Fibroblast of skin of scalp (primary cell): ENCODE results near the gene ARRDC2.
A peak's percentile ranks its signal among the peaks of the same experiment; 100 is the strongest.
"Not testable (repeated sequence)": the region's sequence is repeated elsewhere in the genome, so short reads cannot be mapped to it uniquely, and the experiment has no call there.

Experiments used
- DNase-seq: peaks from one replicate; pipeline ENCODE4 v3.0.0-alpha.2; 2013

The ARRDC2 gene

DNA sequence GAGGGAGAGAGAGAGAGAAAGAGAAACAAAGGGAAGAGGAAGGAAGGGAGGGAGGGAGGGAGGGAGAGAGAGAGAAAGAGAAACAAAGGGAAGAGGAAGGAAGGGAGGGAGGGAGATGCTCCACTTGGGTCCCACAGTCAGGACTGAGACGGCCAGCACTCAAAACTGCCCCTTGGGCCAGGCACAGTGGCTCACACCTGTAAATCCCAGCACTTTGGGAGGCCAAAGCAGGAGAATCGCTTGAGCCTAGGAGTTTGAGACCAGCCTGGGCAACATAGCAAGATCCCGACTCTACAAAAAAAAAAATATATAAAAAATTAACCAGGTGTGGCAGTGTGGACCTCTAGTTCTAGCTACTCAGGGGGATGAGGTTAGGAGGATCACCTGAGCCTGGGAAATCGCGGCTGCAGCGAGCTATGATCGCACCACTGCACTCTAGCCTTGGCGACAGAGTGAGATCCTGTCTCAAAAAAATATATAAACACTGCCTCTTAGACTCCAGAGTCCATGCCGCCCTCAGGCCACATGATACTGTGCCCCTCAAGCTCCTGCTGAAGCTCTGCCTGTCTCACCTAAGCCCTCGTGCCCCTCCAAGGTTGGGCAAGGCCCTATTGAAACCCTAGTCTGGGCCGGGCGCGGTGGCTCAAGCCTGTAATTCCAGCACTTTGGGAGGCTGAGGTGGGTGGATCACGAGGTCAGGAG lies 8.4 kb downstream of the ARRDC2 start:
- no peak for DNase-seq

- DNase-seq: no peak
Measured at GRCh38 chr19:18017275-18018083, 9.5 kb downstream of the ARRDC2 start.

DNA sequence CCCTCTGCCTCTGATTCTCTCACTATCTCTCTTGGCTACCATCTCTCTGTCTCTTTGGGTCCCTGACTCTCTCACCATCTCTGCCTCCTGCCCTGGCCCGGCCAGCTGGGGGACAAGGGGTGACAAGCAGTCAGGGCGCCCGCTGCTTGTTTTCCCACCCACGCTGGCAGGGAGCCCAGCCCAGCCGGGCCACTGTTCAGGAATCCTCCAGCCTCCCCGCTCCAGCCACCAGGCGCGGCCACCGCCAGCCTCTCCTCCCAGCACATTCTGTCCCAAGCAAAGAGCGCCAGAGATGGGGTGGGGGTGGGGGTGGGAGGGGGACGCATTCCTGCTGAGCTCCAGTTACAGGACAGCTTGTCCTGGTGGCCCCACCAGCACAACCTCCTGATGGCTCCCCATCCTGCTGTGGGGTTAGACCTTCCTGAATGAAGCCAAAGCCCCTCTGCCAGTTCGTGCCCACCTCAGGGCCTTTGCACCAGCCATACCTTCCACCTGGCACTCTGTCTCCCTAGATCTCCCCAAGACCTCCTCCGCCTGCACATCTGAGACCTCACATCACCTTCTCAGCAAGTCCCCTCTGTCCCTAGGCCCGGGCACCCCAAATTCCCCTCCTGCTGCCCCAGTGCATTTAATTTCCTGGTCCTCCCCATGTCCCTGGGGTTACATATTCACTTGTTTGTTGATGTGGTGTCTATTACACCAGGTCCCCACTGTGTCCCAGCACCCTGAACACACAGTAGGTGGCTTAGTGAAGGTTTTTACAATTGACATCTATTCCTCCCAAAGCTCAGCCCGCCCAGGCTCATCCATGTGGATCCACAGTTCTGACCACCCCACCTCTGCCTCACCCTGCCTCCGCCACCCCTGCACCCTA lies 12.5 kb downstream of the ARRDC2 start:
- peak; percentile 50 for DNase-seq

DNA sequence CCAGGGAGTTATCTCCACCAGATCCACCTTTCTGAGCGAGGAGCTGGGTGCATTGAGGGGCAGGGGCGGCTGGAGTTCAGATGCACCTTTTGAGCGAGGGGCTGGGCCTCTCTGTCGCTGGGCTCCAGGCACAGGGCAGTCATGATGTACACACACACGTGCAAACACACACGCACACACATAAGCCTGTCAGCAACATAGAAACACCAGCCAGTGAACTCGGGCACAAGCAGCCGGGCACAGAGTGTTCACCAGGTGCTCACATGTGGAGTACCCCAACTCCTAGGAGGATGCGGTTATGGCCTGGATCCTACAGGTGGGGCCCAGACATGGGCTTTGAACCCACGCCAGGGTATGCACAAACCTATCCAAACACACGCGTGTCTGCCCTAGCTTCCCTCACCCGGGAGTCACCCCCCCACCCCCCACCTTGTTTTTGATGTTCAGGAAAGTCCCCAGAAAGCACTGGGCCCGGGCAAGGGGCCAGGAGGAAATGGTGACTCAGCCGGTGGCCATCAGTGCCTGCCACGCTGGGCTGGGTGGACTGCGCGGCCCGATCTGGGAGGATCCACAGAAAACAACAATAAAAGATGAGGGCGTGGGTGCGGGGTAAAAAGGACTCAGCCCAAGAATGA lies 13.3 kb downstream of the ARRDC2 start:
- peak; percentile 89 for DNase-seq

- DNase-seq: peak; percentile 69
Measured at GRCh38 chr19:18023622-18024251, 15.8 kb downstream of the ARRDC2 start.

DNA sequence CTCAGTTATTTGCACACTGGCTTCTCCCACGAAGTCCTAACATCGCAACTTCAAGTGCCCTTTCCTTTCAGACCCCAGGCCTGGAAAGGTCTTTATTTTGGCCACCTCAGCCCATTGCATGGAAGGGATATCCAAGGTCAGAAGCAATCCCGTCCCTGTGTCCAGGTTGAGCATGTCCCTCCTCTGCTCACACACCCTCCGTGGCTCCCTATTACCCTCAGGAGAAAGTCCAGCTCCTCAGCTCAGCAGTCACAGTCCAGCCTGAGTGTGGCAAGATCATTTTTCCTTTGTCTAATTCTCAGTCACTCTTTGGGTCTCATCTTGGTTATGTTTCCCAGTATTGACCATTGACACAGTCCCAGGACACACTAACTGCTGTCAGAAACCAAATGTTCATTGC lies 19.2 kb downstream of the ARRDC2 start:
- no peak for DNase-seq

DNA sequence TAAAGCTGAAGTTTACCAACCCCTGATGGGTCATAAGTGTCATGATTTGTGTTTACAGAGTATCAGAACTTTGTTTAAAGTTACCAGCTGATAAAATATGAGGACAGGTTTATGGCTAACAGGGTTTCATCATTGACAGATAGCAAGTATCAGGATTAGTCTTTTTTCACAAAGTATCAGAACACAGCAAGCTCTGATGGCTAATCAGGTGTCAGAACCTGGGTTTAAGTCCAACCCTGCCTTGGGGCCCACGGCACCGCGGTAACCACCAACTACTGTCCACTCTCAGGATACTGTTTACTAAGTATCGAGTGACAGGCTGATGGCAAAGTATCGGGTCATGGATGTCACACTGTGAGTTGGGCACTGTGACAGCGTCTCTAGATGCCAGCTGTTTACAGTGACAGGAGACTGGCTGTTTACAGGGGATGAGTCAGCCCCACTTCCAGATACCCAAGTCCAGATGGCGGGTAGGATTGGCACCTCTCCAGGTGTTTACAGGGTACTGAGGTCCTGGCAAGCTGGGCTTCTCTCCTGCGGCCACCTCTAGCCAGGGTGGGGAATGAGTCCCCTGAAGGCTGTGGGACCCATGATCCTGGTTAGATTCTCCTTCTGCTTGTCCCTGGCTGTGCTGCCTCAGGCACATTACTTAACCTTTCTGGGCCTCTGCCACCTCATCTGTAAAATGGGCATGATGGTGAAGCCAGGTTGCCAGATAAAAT lies 21.8 kb downstream of the ARRDC2 start:
- DNase-seq: no peak

GRCh38 chr19:18031401-18031800 lies 23.4 kb downstream of the ARRDC2 start:
- not testable (repeated sequence) for DNase-seq

GRCh38 chr19:18032102-18032501 lies 24.1 kb downstream of the ARRDC2 start:
- not testable (repeated sequence) for DNase-seq

DNA sequence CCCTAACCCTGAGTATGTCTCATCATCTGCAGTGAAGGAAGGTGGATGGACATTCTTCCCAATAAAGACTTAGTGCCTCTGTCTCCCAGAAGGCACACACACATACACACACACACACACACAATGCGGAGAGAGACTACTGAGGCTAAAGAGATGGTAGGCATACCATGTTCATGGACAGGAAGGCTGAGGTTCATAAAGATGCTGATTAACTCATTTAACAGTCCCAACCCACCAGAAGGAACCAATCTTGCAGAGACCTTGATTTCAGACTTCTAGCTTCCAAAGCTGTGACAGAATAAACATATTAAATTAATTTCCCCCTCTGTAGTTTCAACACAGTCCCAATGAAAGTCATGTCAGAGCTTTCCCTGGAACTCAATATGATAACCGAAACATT lies 33.1 kb downstream of the ARRDC2 start:
- no peak for DNase-seq

- no peak for DNase-seq
Measured at GRCh38 chr19:18043676-18044075, 35.7 kb downstream of the ARRDC2 start.

- DNase-seq: peak; percentile 70
Measured at GRCh38 chr19:18044825-18045304, 36.9 kb downstream of the ARRDC2 start.

DNA sequence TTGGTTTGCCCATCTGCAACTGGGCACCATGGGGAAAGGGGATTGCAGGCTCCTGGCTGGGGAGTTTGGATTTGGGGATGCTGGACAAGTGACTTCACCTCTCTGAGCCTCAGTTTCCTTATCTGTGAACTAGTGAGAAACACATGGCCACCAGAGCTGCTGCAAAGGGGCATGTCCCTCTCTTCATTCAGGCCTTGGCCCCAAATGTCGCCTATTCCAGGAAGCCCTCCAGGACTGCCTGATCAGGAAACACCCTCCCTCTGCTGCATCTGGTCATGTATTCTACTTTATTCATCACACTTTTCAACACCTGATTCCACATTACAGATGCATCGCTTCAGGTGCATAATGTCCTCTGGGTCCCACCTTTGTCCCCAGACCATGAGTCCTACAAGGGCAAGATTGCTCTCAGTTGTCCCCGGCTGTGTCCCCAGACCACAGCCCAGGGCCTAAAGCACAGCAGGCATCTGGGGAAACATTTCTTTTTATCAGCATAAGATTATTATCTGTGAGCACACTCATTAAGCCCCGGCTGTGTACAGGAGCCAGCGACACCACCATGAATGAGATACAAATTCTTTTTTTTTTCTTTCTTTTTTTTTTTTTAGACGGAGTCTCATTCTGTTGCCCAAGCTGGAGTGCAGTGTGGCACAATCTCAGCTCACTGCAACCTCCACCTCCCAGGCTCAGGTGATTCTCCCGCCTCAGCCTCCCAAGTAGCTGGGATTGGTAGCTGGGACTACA lies 37.5 kb downstream of the ARRDC2 start:
- no peak for DNase-seq

GRCh38 chr19:18046059-18046718 lies 38.2 kb downstream of the ARRDC2 start:
- peak; percentile 89 for DNase-seq

- DNase-seq: no peak
Measured at GRCh38 chr19:18049385-18049784, 41.4 kb downstream of the ARRDC2 start.

DNA sequence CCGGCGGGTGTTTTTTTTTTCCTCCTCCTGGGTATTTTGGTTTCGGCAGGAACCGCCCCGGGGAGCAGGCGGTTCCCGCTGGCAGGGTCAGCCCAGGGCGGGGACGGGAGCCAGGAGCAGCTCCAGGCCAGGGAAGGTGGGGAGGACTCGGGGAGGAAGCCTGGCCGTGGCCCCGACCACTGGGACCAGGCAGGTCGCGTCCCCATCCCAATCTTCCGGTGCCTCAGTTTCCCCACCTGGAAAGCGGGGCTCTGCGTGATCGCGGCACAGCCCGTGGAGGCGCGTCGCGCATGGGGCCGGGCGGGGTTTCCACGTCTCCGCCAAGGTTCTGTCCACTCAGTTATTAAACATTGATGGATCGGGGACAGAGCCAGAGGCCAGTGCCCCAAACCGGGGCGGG lies 43.9 kb downstream of the ARRDC2 start:
- DNase-seq: no peak

DNA sequence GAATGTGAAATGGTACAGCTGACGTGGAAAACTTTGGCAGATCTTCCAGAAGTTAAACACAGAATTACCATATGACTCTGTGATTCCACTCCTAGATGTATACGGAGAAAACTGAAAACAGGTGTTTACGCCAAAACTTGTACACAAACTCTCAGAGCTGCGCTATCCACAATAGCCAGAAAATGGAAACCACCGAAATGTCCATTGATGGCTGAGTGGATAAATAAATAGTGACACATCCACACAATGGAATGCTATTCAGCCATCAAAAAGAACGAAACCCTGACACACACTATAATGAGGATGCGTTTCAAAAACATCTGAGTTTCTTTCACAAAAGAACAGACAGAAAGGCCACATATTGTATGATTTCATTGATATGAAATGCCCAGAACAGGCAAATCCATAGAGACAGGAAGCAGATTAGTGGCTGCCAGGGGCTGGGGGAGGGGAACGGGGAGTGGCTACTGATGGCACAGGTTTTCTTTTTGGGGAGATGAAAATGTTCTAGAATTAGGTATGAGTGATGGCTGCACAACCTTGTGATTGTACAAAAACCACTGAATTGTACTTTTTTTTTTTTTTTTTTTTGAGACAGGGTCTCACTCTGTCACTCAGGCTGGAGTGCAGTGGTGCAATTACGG lies 45.7 kb downstream of the ARRDC2 start:
- DNase-seq: peak; percentile 60

- DNase-seq: no peak
Measured at GRCh38 chr19:18055967-18056366, 48.0 kb downstream of the ARRDC2 start.

- no peak for DNase-seq
Measured at GRCh38 chr19:18057557-18057956, 49.6 kb downstream of the ARRDC2 start.
